ENCODE data around the gene ST7.
"Not testable (repeated sequence)": the region's sequence is repeated elsewhere in the genome, so short reads cannot be mapped to it uniquely, and the experiment has no call there.

ST7 gene

GRCh38 chr7:117101026-117101425 lies 147.7 kb downstream of the ST7 start:
- DNase-seq: no peak

GRCh38 chr7:117110480-117111315 lies 157.4 kb downstream of the ST7 start:
- DNase-seq: peak; percentile 16 to 56

- no peak for DNase-seq
Observed at GRCh38 chr7:117111535-117111934, 158.2 kb downstream of the ST7 start.

GRCh38 chr7:117112640-117113039 lies 159.3 kb downstream of the ST7 start:
- no peak for DNase-seq

GRCh38 chr7:117113871-117114270 lies 160.6 kb downstream of the ST7 start:
- no peak for DNase-seq

- no peak for DNase-seq
Observed at GRCh38 chr7:117114272-117114671, 161.0 kb downstream of the ST7 start.

- DNase-seq: no peak
Observed at GRCh38 chr7:117116211-117116610, 162.9 kb downstream of the ST7 start.

- DNase-seq: no peak
Observed at GRCh38 chr7:117117172-117117571, 163.9 kb downstream of the ST7 start.

- no peak for DNase-seq
Observed at GRCh38 chr7:117118579-117119180, 165.4 kb downstream of the ST7 start.

GRCh38 chr7:117119192-117119924 lies 166.1 kb downstream of the ST7 start:
- DNase-seq: peak; percentile 69 to 75

- DNase-seq: not testable (repeated sequence)
Observed at GRCh38 chr7:117120321-117120720, 167.0 kb downstream of the ST7 start.

GRCh38 chr7:117122036-117122435 lies 168.7 kb downstream of the ST7 start:
- not testable (repeated sequence) for DNase-seq

GRCh38 chr7:117122536-117122935 lies 169.2 kb downstream of the ST7 start:
- no peak for DNase-seq

GRCh38 chr7:117123311-117123926 lies 170.1 kb downstream of the ST7 start:
- DNase-seq: no peak

GRCh38 chr7:117124591-117125220 lies 171.4 kb downstream of the ST7 start:
- DNase-seq: peak; percentile 9 to 58

GRCh38 chr7:117126676-117127075 lies 173.4 kb downstream of the ST7 start:
- no peak for DNase-seq

GRCh38 chr7:117127585-117128168 lies 174.4 kb downstream of the ST7 start:
- peak; percentile 23 to 50 for DNase-seq

- no peak for DNase-seq
Observed at GRCh38 chr7:117129521-117129955, 176.2 kb downstream of the ST7 start.

- no peak for DNase-seq
Observed at GRCh38 chr7:117130262-117130661, 177.0 kb downstream of the ST7 start.

- DNase-seq: no peak
Observed at GRCh38 chr7:117132321-117133120, 179.2 kb downstream of the ST7 start.

- no peak for DNase-seq
Observed at GRCh38 chr7:117133125-117133524, 179.8 kb downstream of the ST7 start.

Measured in CD4-positive, alpha-beta T cell treated with Interleukin-1 beta for 1 hour (primary cell).